Breast epithelium (tissue), 4 donors: ENCODE data around the gene STXBP5L. TPM values are rescaled to one million over a fixed set of nuclear protein-coding genes. Genes with fewer than 3 reads are reported as not detected.
"Not testable (repeated sequence)": the region's sequence is repeated elsewhere in the genome, so short reads cannot be mapped to it uniquely, and the experiment has no call there.

Experiments used
- DNase-seq, 2 donors: peaks; one replicate each; pipeline ENCODE4 v3.0.0-alpha.2; 2019; ENCODE audit warnings: low spot score in 2 of 2
- H3K27ac ChIP-seq, 2 donors: fragments of 200-600 bp; sonication (generic) in 1 of 2; one replicate each; pipeline ENCODE4 v1.5.1; 2016 to 2019; ENCODE audit warnings: mild to moderate bottlenecking in 1 of 2
- H3K27me3 ChIP-seq, 2 donors: fragments of 200-600 bp; sonication (generic) in 1 of 2; one replicate each; pipeline versions ENCODE4 v1.5.1 to v1.6.0; 2017 to 2019; ENCODE audit warnings: control low read depth in 1 of 2, mild to moderate bottlenecking in 1 of 2
- H3K36me3 ChIP-seq: fragments of 200-600 bp; one replicate; pipeline ENCODE4 v1.5.1; 2019
- H3K4me1 ChIP-seq, 2 donors: fragments of 200-600 bp; sonication (generic); one replicate each; pipeline ENCODE4 v1.5.1; 2016 to 2019; ENCODE audit warnings: control low read depth in 1 of 2
- H3K4me3 ChIP-seq, 3 donors: fragments of 200-600 bp; sonication (generic); 1 replicate in 2 of 3; 2 replicates in 1 of 3; pipeline ENCODE4 v1.5.1; 2016 to 2019; ENCODE audit warnings: mild to moderate bottlenecking in 3 of 3, moderate library complexity in 2 of 3
- H3K9me3 ChIP-seq, 2 donors: fragments of 200-600 bp; sonication (generic) in 1 of 2; one replicate each; pipeline ENCODE4 v1.5.1; 2016 to 2019; ENCODE audit warnings: control low read depth in 1 of 2
- CTCF ChIP-seq, 3 donors: fragments of 450-650 bp; IDR thresholded peaks; one replicate each; pipeline ENCODE4 v1.5.1; 2016 to 2017; ENCODE audit warnings: antibody characterized with exemption in 3 of 3, mild to moderate bottlenecking in 3 of 3, moderate library complexity in 3 of 3
- POLR2A ChIP-seq: fragments of 450-650 bp; IDR thresholded peaks from one replicate; pipeline ENCODE4 v1.6.1; 2016; ENCODE audit warnings: antibody characterized with exemption, mild to moderate bottlenecking, moderate library complexity
- POLR2AphosphoS5 ChIP-seq, 3 donors: sonication (generic); formaldehyde crosslinking; IDR thresholded peaks; one replicate each; pipeline ENCODE4 v1.6.1; 2017; ENCODE audit warnings: antibody characterized with exemption in 3 of 3
- intact Hi-C: fragments of 100-400 bp; cut with DNase I; formaldehyde crosslinking; loops from one replicate; pipeline ENCODE4 v1.15.1; 2023; ENCODE audit warnings: low total_unique reads
- total RNA-seq, 3 donors: library from RNA; depleted of rRNA; stranded (reverse); fragments of >200 nt; gene quantifications; one replicate each; pipeline ENCODE4 v1.1.0, GENCODE V29; 2016

The STXBP5L gene
- total RNA-seq, 3 donors from 2014 or later: 0.29 to 0.33 TPM; not detected in 1

- H3K27me3 ChIP-seq: no peaks in the 10 kb centered on the region
- no peaks in the 10 kb centered on the region for H3K36me3 ChIP-seq
- no peak for DNase-seq
- intact Hi-C loops: no loop called here
- no peaks in the 10 kb centered on the region for H3K4me1 ChIP-seq
- no peak overlapping the region for H3K4me3 ChIP-seq
- H3K9me3 ChIP-seq: no peaks in the 10 kb centered on the region
- H3K27ac ChIP-seq: no peak overlapping the region
- no peak for TF ChIP-seq CTCF (IDR thresholded peaks at IDR 0.05)
- TF ChIP-seq POLR2A: no peak
- no peak for TF ChIP-seq POLR2AphosphoS5 (IDR thresholded peaks at IDR 0.05)
These were observed 315.1 kb downstream of the STXBP5L start for GRCh38 chr3:121223116-121223515.

GRCh38 chr3:121228971-121229370, 321.0 kb downstream of the STXBP5L start:
- Histone ChIP-seq H3K4me3 (no peak overlapping the region), H3K27me3 (no peaks in the 10 kb centered on the region), H3K9me3 (no peaks in the 10 kb centered on the region), H3K36me3 (no peaks in the 10 kb centered on the region), H3K4me1 (no peaks in the 10 kb centered on the region), H3K27ac (no peak overlapping the region)
- TF ChIP-seq POLR2A (no peak), CTCF (IDR thresholded peaks at IDR 0.05) (no peak), POLR2AphosphoS5 (IDR thresholded peaks at IDR 0.05) (no peak)
- DNase-seq: no peak
- intact Hi-C loops: no loop called here

- H3K36me3 ChIP-seq, H3K4me3 ChIP-seq, intact Hi-C loops, H3K4me1 ChIP-seq, H3K27ac ChIP-seq, DNase-seq, H3K9me3 ChIP-seq, H3K27me3 ChIP-seq: not testable (repeated sequence)
These were observed 322.2 kb downstream of the STXBP5L start for GRCh38 chr3:121230194-121230593.

- no peaks in the 10 kb centered on the region for H3K4me1 ChIP-seq
- no peak overlapping the region for H3K4me3 ChIP-seq
- H3K9me3 ChIP-seq: no peaks in the 10 kb centered on the region
- no peak for DNase-seq
- TF ChIP-seq CTCF (IDR thresholded peaks at IDR 0.05) (no peak), POLR2AphosphoS5 (IDR thresholded peaks at IDR 0.05) (no peak), POLR2A (no peak)
- no peak overlapping the region for H3K27ac ChIP-seq
- no peaks in the 10 kb centered on the region for H3K36me3 ChIP-seq
- intact Hi-C loops: no loop called here
- H3K27me3 ChIP-seq: no peaks in the 10 kb centered on the region
These were observed 323.9 kb downstream of the STXBP5L start for GRCh38 chr3:121231872-121232271.

GRCh38 chr3:121232309-121233225, 324.6 kb downstream of the STXBP5L start:
- TF ChIP-seq CTCF (IDR thresholded peaks at IDR 0.05) (no peak), POLR2A (no peak)

More at GRCh38 chr3:121232309-121233225, 324.6 kb downstream of the STXBP5L start:
- Histone ChIP-seq H3K27me3 (no peaks in the 10 kb centered on the region), H3K36me3 (no peaks in the 10 kb centered on the region), H3K4me3 (no peak overlapping the region), H3K9me3 (no peaks in the 10 kb centered on the region), H3K27ac (no peak overlapping the region), H3K4me1 (no peaks in the 10 kb centered on the region)
- no peak for DNase-seq
- intact Hi-C loops: no loop called here
